HFF-Myc (cell line): Measurements from ENCODE around the gene CHRNE.
"Not testable (repeated sequence)": the region's sequence is repeated elsewhere in the genome, so short reads cannot be mapped to it uniquely, and the experiment has no call there.

Source experiments
- DNase-seq: peaks from one replicate; pipeline ENCODE4 v3.0.0-alpha.2; 2011; ENCODE audit warnings: low read depth; ENCODE audit errors: extremely low read depth
- H3K4me3 ChIP-seq: replicated peaks from 2 replicates; pipeline ENCODE4 v1.5.1; 2011; ENCODE audit warnings: low read depth, mild to moderate bottlenecking, control low read depth, low read length
- CTCF ChIP-seq: IDR thresholded peaks from 2 replicates; pipeline ENCODE4 v1.5.1; 2012; ENCODE audit warnings: mild to moderate bottlenecking, low read depth, low read length, control low read depth; ENCODE audit errors: missing control alignments

CHRNE gene

GRCh38 chr17:4934173-4934979 lies 31.5 kb upstream of the CHRNE start:
- TF ChIP-seq CTCF: peak; percentile 41
- no peak overlapping the region for H3K4me3 ChIP-seq
- DNase-seq: no peak

GRCh38 chr17:4933646-4934045 lies 30.7 kb upstream of the CHRNE start:
- H3K4me3 ChIP-seq: no peak overlapping the region
- DNase-seq: no peak
- no peak for TF ChIP-seq CTCF

- no peak for DNase-seq
- H3K4me3 ChIP-seq: no peak overlapping the region
- no peak for TF ChIP-seq CTCF
Measured at GRCh38 chr17:4932756-4933155, 29.9 kb upstream of the CHRNE start.

- no peak for TF ChIP-seq CTCF
- H3K4me3 ChIP-seq: no peak within 1 kb of the TSS
- DNase-seq: no peak
Measured at GRCh38 chr17:4931963-4932362, 29.1 kb upstream of the CHRNE start, which contains the start of gene GP1BA. Gene GP1BA, plus strand, starts transcription at chr17:4932277. Its CDS starts 328 bp downstream, at chr17:4932605.

GRCh38 chr17:4928881-4929280 lies 26.0 kb upstream of the CHRNE start:
- TF ChIP-seq CTCF: no peak

GRCh38 chr17:4926577-4927335 lies 23.9 kb upstream of the CHRNE start:
- DNase-seq, H3K4me3 ChIP-seq: not testable (repeated sequence)

More at GRCh38 chr17:4928881-4929280, 26.0 kb upstream of the CHRNE start:
- DNase-seq: no peak
- H3K4me3 ChIP-seq: no peak overlapping the region

- no peak for TF ChIP-seq CTCF
- DNase-seq: no peak
- H3K4me3 ChIP-seq: no peak overlapping the region
Measured at GRCh38 chr17:4921320-4921719, 18.4 kb upstream of the CHRNE start.
